ENCODE data around the gene CAMK2A.

DNA sequence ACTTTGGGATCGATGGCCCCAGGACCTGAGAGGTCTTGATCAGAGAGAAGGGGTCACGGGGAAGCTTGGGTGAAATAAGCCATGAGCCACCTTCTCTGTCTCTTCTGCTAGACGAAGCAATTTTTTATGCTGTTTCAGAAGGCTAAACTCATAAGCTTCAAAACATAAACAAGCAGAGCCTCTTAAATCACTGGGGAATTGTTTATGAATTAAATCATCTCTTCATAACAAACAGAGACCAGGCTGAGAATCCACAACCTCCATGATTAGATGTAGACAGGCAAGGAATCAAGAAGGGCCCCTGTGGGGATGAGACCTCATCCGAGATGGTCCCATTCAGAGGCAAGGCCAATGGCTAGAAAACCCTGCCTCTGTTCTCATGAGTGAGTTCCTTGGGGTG lies 46.2 kb upstream of the CAMK2A start:
- TF ChIP-seq, protein P1, sequence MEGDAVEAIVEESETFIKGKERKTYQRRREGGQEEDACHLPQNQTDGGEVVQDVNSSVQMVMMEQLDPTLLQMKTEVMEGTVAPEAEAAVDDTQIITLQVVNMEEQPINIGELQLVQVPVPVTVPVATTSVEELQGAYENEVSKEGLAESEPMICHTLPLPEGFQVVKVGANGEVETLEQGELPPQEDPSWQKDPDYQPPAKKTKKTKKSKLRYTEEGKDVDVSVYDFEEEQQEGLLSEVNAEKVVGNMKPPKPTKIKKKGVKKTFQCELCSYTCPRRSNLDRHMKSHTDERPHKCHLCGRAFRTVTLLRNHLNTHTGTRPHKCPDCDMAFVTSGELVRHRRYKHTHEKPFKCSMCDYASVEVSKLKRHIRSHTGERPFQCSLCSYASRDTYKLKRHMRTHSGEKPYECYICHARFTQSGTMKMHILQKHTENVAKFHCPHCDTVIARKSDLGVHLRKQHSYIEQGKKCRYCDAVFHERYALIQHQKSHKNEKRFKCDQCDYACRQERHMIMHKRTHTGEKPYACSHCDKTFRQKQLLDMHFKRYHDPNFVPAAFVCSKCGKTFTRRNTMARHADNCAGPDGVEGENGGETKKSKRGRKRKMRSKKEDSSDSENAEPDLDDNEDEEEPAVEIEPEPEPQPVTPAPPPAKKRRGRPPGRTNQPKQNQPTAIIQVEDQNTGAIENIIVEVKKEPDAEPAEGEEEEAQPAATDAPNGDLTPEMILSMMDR (IDR thresholded peaks at IDR 0.05; ENCODE audit: insufficient read depth, low read depth, low read length): no peak
- TF ChIP-seq EZH2 (IDR thresholded peaks at IDR 0.05; ENCODE audit: insufficient read depth, low read length): no peak
